ENCODE data around the gene PPP4C.

- TF ChIP-seq YY1 (IDR thresholded peaks at IDR 0.05; ENCODE audit: insufficient read depth, insufficient read length) (no peak), SUZ12 (IDR thresholded peaks at IDR 0.05; ENCODE audit: extremely low read depth, insufficient read depth, insufficient read length) (no peak)
Measured at GRCh38 chr16:30132591-30132990, 56.8 kb downstream of the PPP4C start.
